Right lobe of liver (tissue), 6 donors: ENCODE data around the gene DTNA. TPM values are rescaled to one million over a fixed set of nuclear protein-coding genes. Genes with fewer than 3 reads are reported as not detected.

Experiments used
- ATAC-seq, 4 donors: fragments of 200-7000 bp; cut with Tn5 transposase; one replicate each; pipeline ENCODE4 v1.9.1; 2020; ENCODE audit warnings: mild to moderate bottlenecking in 4 of 4, moderate library complexity in 4 of 4
- DNase-seq, 3 donors: peaks; one replicate each; pipeline ENCODE4 v3.0.0-alpha.2; 2020
- H3K27ac ChIP-seq, 3 donors: fragments of 200-600 bp; one replicate each; pipeline ENCODE4 v1.8.0; 2022
- H3K27me3 ChIP-seq, 2 donors: fragments of 200-600 bp; one replicate each; pipeline ENCODE4 v1.8.0; 2022
- H3K36me3 ChIP-seq, 4 donors: fragments of 200-600 bp; sonication (generic) in 1 of 4; one replicate each; pipeline versions ENCODE4 v1.5.1 to v1.8.0; 2017 to 2022; ENCODE audit warnings: control low read depth in 1 of 4
- H3K4me1 ChIP-seq, 4 donors: fragments of 200-600 bp; sonication (generic) in 1 of 4; one replicate each; pipeline versions ENCODE4 v1.5.1 to v1.8.0; 2017 to 2022; ENCODE audit warnings: control low read depth in 1 of 4
- H3K4me3 ChIP-seq, 3 donors: fragments of 200-600 bp; one replicate each; pipeline ENCODE4 v1.8.0; 2022
- H3K9me3 ChIP-seq, 4 donors: fragments of 200-600 bp; sonication (generic) in 1 of 4; one replicate each; pipeline versions ENCODE4 v1.5.1 to v1.8.0; 2017 to 2022; ENCODE audit warnings: control low read depth in 1 of 4
- CTCF ChIP-seq, 4 donors: fragments of 200-600 bp in 3 of 4; fragments of 450-650 bp in 1 of 4; IDR thresholded peaks; one replicate each; pipeline versions ENCODE4 v1.5.1 to v1.8.0; 2016 to 2022; ENCODE audit warnings: antibody characterized with exemption in 4 of 4, mild to moderate bottlenecking in 2 of 4
- POLR2A ChIP-seq: fragments of 450-650 bp; IDR thresholded peaks from one replicate; pipeline ENCODE4 v1.6.1; 2017; ENCODE audit warnings: antibody characterized with exemption, mild to moderate bottlenecking
- WGBS: methylation state at CpG from one replicate; pipeline ENCODE4 v1.1.6; 2018; ENCODE audit warnings: low coverage, low lambda C conversion rate; ENCODE audit not compliant: insufficient coverage; ENCODE audit errors: missing lambda C conversion rate; 5-methylcytosine and 5-hydroxymethylcytosine counted together
- intact Hi-C, 2 donors: fragments of 100-400 bp; cut with DNase I; formaldehyde crosslinking; loops; one replicate each; pipeline versions ENCODE4 v1.11.2 to v1.14.1; 2022
- total RNA-seq, 6 experiments: library from RNA; depleted of rRNA in 2 of 6; stranded (reverse); fragments of >200 nt in 2 of 6; fragmentation: NEBNext Ultra II Directional in 3 of 6; extraction: Animal tissue kit (Norgen Biotek cat#: 25700) in 3 of 6; gene quantifications; one replicate each; pipeline versions ENCODE4 v1.1.0 to v1.2.4, GENCODE V29; 2016 to 2023
- donor health status: DM: no; HTN: yes; CAD: no.
- donor health status: DM: no; HTN: no; CAD: no.
- donor health status: DM: no; HTN: no; CAD: no.
- donor health status: DM: no; HTN: yes; CAD: no.
- donor health status: DM: no; HTN: yes; CAD: no.

The DTNA gene
- total RNA-seq, 6 experiments from 2014 or later: 0.90 to 29.4 (median 13.7) TPM

GRCh38 chr18:34834897-34835296 is 124.8 kb downstream of the DTNA start:
- no peaks in the 10 kb centered on the region for H3K27me3 ChIP-seq
- no peaks in the 10 kb centered on the region for H3K9me3 ChIP-seq
- ATAC-seq (no peak), DNase-seq (no peak)
- no peaks in the 10 kb centered on the region for H3K4me1 ChIP-seq
- intact Hi-C loops: no loop called here
- no peak for TF ChIP-seq POLR2A
- TF ChIP-seq CTCF (IDR thresholded peaks at IDR 0.05): no peak
- H3K36me3 ChIP-seq: no peaks in the 10 kb centered on the region
- WGBS: 54% methylated on average over 2 of the region's 2 CpGs
- no peak overlapping the region for H3K4me3 ChIP-seq
- H3K27ac ChIP-seq: no peak overlapping the region

- DNase-seq (no peak), ATAC-seq (no peak)
- Histone ChIP-seq H3K4me3 (no peak overlapping the region), H3K27ac (no peak overlapping the region), H3K4me1 (no peaks in the 10 kb centered on the region), H3K36me3 (no peaks in the 10 kb centered on the region), H3K9me3 (no peaks in the 10 kb centered on the region), H3K27me3 (no peaks in the 10 kb centered on the region)
- 76% methylated on average over 3 of the region's 3 CpGs for WGBS
- intact Hi-C loops: no loop called here
- no peak for TF ChIP-seq POLR2A
- no peak for TF ChIP-seq CTCF (IDR thresholded peaks at IDR 0.05)
Observed at GRCh38 chr18:34835466-34835865, 125.4 kb downstream of the DTNA start.

GRCh38 chr18:34837769-34838272 is 127.7 kb downstream of the DTNA start:
- DNase-seq: no peak
- WGBS: 74% methylated on average over 3 of the region's 3 CpGs
- ATAC-seq: peak in 3 of 4 donors; percentile 25 to 40 (median 36)
- TF ChIP-seq POLR2A: no peak
- Histone ChIP-seq H3K4me1 (no peaks in the 10 kb centered on the region), H3K27ac (no peak overlapping the region), H3K4me3 (no peak overlapping the region), H3K9me3 (no peaks in the 10 kb centered on the region), H3K36me3 (no peaks in the 10 kb centered on the region), H3K27me3 (no peaks in the 10 kb centered on the region)
- intact Hi-C loops: no loop called here

- no peaks in the 10 kb centered on the region for H3K4me1 ChIP-seq
Observed at GRCh38 chr18:34838669-34839068, 128.6 kb downstream of the DTNA start.

More at GRCh38 chr18:34838669-34839068, 128.6 kb downstream of the DTNA start:
- DNase-seq: no peak
- H3K27ac ChIP-seq: no peak overlapping the region
- H3K36me3 ChIP-seq: no peaks in the 10 kb centered on the region
- no peak for ATAC-seq
- no peaks in the 10 kb centered on the region for H3K27me3 ChIP-seq
- no peak overlapping the region for H3K4me3 ChIP-seq
- 81% methylated on average over 5 of the region's 5 CpGs for WGBS
- TF ChIP-seq POLR2A (no peak), CTCF (IDR thresholded peaks at IDR 0.05) (no peak)
- H3K9me3 ChIP-seq: no peaks in the 10 kb centered on the region
- intact Hi-C loops: no loop called here
